Gastroesophageal sphincter (tissue), 4 donors: ENCODE data around the gene CCNC. TPM values are rescaled to one million over a fixed set of nuclear protein-coding genes. Genes with fewer than 3 reads are reported as not detected.

Experiments
- ATAC-seq: fragments of 150-250 bp; one replicate; pipeline ENCODE4 v1.9.1; 2016; ENCODE audit warnings: mild to moderate bottlenecking, moderate library complexity
- H3K27ac ChIP-seq, 4 donors: fragments of 200-600 bp; sonication (generic) in 3 of 4; 1 replicate in 3 of 4; 2 replicates in 1 of 4; pipeline ENCODE4 v1.5.1; 2016 to 2019
- H3K27me3 ChIP-seq: fragments of 200-600 bp; sonication (generic); one replicate; pipeline ENCODE4 v1.5.1; 2019
- H3K36me3 ChIP-seq, 2 donors: fragments of 200-600 bp; sonication (generic); one replicate each; pipeline ENCODE4 v1.5.1; 2019; ENCODE audit warnings: control low read depth in 1 of 2
- H3K4me1 ChIP-seq, 3 donors: fragments of 200-600 bp; sonication (generic); 1 replicate in 2 of 3; 2 replicates in 1 of 3; pipeline ENCODE4 v1.5.1; 2016 to 2019; ENCODE audit warnings: control low read depth in 2 of 3
- H3K4me3 ChIP-seq, 2 donors: fragments of 200-600 bp; sonication (generic); one replicate each; pipeline ENCODE4 v1.5.1; 2019; ENCODE audit warnings: mild to moderate bottlenecking in 1 of 2, moderate library complexity in 1 of 2
- H3K9me3 ChIP-seq, 3 donors: fragments of 200-600 bp; sonication (generic); one replicate each; pipeline ENCODE4 v1.5.1; 2017 to 2019; ENCODE audit warnings: control low read depth in 2 of 3
- CTCF ChIP-seq, 4 experiments: fragments of 200-600 bp in 2 of 4; fragments of 450-650 bp in 2 of 4; sonication (generic) in 1 of 4; IDR thresholded peaks; one replicate each; pipeline ENCODE4 v1.5.1; 2017 to 2019; ENCODE audit warnings: antibody characterized with exemption in 4 of 4, mild to moderate bottlenecking in 2 of 4, moderate library complexity in 2 of 4
- EP300 ChIP-seq: sonication (generic); formaldehyde crosslinking; IDR thresholded peaks from one replicate; pipeline ENCODE4 v1.6.1; 2017; ENCODE audit warnings: antibody characterized with exemption, mild to moderate bottlenecking
- POLR2A ChIP-seq, 2 donors: fragments of 450-650 bp; IDR thresholded peaks; one replicate each; pipeline ENCODE4 v1.6.1; 2017; ENCODE audit warnings: antibody characterized with exemption in 2 of 2, mild to moderate bottlenecking in 2 of 2, moderate library complexity in 1 of 2
- POLR2AphosphoS5 ChIP-seq: sonication (generic); formaldehyde crosslinking; IDR thresholded peaks from one replicate; pipeline ENCODE4 v1.6.1; 2017; ENCODE audit warnings: antibody characterized with exemption
- WGBS, 2 donors: methylation state at CpG; one replicate each; pipeline ENCODE4 v1.1.5; 2018; ENCODE audit warnings: low coverage in 1 of 2; 5-methylcytosine and 5-hydroxymethylcytosine counted together
- total RNA-seq, 4 donors: library from RNA; depleted of rRNA; stranded (reverse); fragments of >200 nt; gene quantifications; one replicate each; pipeline ENCODE4 v1.1.0, GENCODE V29; 2016

Gene CCNC
- total RNA-seq, 4 donors from 2014 or later, result 31.6 to 66.2 (median 40.4) TPM

DNA sequence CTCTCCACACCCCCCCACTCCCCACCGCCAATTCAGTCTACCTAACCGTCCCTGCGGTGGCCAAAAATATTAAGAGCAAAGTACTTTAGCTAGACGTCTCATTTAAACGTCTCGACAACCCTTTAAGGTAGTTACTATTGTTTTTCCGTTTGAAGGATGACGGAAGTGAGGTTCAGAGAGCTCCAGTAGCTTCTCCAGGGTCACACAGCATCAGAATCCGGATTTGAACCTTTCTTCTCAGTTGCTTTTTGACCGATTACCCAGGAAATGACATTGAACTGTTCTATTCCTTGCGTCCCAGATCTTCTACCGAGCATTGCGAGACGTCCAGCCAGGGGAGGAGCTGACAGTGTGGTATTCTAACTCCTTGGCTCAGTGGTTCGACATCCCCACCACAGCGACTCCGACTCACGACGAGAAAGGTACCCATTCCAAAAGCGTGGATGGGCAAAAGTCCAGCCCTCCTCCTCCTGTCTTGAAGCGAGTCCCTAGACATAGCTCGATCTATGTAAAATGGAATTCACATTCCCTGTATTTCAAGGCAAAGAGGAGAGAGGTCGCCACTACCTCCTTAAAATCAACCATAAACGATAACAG, 40.5 kb upstream of the CCNC start:
- H3K27me3 ChIP-seq, result peaks cover 100% of the 10 kb centered on the region
- no peak for ATAC-seq
- H3K4me1 ChIP-seq, result peaks cover 0 to 54% (median 17%) of the 10 kb centered on the region in 3 donors
- TF ChIP-seq CTCF (IDR thresholded peaks at IDR 0.05) (no peak), POLR2AphosphoS5 (no peak), EP300 (no peak), POLR2A (IDR thresholded peaks at IDR 0.05) (no peak)
- H3K27ac ChIP-seq, result no peak overlapping the region
- WGBS, 2 donors, result 0 to 6% methylated on average over 7 to 14 of the region's 24 CpGs
- no peaks in the 10 kb centered on the region for H3K36me3 ChIP-seq
- no peak overlapping the region for H3K4me3 ChIP-seq
- H3K9me3 ChIP-seq, result no peaks in the 10 kb centered on the region

DNA sequence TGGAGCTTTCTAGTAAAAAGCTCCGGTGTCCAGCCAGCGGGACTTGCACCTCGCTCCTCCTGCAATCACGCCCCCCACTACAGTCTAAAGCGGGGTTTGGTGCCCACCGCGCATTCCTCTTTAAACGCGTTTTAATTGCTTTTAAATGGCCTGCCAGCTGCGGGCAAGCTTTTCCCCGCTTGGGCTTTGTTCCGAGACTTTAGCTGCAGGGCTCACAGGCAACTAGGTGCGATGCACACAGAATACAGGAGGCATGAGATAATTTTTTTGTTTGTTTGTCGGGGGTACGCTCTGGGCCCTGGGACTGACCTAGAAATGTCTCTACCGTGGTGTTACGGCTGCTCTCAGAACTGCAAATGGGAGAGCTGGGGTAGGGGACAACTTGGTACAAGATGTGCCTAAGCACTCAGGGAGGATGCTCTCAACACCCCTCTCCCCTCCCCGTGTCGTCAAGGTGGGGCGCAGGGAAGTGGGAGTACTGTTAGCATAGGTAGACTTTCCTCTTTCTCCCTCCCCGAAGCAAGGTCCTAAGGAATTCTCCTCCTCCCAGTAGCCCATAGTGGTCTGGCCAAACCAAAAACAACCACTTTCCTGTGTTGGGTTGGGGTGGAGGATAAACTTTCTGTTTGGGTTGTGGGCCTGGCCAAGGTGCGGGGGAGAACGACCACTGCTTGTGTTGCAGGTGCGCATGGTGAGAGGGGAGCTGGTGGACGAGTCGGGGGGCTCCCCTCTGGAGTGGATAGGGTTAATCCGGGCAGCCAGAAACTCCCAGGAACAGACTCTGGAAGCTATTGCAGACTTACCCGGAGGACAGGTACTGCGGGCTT, 39.8 kb upstream of the CCNC start:
- no peak overlapping the region for H3K27ac ChIP-seq
- ATAC-seq, result no peak
- WGBS, 2 donors, result 0 to 3% methylated on average over 5 to 6 of the region's 29 CpGs
- no peak overlapping the region for H3K4me3 ChIP-seq
- H3K36me3 ChIP-seq, result no peaks in the 10 kb centered on the region
- H3K9me3 ChIP-seq, result no peaks in the 10 kb centered on the region
- TF ChIP-seq EP300 (no peak), CTCF (IDR thresholded peaks at IDR 0.05) (no peak), POLR2AphosphoS5 (no peak), POLR2A (IDR thresholded peaks at IDR 0.05) (no peak)
- H3K27me3 ChIP-seq, result peaks cover 100% of the 10 kb centered on the region
- H3K4me1 ChIP-seq, result peaks cover 0 to 54% (median 17%) of the 10 kb centered on the region in 3 donors

DNA sequence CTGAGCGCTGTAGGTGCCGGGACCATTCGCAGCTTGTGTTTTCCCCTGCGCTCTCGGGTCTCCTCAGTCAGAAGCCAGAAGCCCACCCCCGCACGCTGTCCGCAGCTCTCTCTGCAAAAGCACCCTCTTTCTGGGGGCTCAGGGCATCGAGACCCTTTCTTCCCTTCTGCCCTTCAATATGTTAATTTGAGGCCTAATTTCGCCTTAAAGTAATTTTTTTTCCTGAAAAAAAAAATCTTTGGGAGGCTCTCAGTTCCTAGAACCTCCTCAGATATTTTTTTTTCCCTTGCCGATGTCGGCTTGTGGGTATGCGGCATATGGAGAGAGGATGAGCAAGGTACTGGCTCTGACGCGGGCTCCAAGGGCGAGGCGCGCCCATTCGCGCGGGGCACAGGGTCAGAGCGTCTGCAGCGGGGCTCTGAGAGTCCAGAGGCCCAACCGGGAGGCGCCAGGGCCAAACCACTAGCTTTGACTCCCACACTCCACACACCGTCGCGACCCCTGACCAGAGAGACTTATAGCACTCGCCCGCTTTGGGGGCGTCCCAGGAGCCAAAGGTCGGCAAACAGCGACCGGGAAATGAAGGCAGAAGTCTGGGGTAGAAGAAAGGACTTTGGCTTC, 39.1 kb upstream of the CCNC start:
- Histone ChIP-seq H3K4me1 (peaks cover 0 to 55% (median 18%) of the 10 kb centered on the region in 3 donors), H3K27me3 (peaks cover 100% of the 10 kb centered on the region), H3K4me3 (no peak overlapping the region), H3K36me3 (no peaks in the 10 kb centered on the region), H3K9me3 (no peaks in the 10 kb centered on the region), H3K27ac (no peak overlapping the region)
- WGBS, 2 donors, result 0 to 20% methylated on average over 1 to 2 of the region's 34 CpGs
- ATAC-seq, result no peak
- TF ChIP-seq POLR2AphosphoS5 (no peak), CTCF (IDR thresholded peaks at IDR 0.05) (no peak), POLR2A (IDR thresholded peaks at IDR 0.05) (no peak), EP300 (no peak)

DNA sequence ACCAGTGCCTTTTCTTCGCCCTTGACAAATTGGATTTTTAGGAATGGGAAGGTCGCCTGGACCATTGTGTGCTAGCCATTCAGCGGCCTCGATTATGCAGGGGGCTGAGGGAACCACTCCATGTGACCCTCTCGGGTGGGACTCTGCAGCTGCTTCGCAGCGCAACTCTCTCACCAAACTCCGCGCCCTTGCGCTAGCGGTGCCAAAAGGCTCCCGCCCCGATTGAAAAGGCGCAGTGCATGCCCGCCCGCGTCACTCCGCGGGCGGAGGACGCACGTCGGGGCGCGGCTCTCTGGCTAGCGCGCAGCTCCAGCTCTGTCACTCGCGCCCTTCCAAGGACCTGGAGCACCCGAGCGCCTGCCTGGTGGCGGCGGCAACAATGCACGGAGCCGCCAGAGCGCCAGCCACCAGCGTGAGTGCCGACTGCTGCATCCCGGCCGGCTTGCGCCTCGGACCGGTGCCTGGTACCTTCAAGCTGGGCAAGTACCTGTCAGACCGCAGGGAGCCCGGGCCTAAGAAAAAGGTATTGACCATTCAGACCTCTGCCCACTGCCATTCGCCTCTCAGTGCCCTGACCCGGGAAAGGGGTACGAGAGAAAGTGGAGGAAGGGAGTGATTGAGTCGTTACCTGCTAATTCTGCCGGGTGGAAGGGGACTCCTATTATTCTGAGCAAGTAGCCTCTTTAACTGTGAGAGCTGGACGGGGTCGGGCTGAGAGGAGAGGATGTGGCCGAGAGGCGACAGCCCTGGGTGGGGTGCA, 38.4 kb upstream of the CCNC start, which contains the start of gene PRDM13:
Gene PRDM13 (plus strand): TSS at position 178 of the 760 bp plus-strand sequence. CDS start 202 bp downstream, at position 380.
- WGBS, 2 donors, result 3 to 4% methylated on average over 3 to 8 of the region's 54 CpGs
- no peaks in the 10 kb centered on the region for H3K36me3 ChIP-seq
- no peaks in the 10 kb centered on the region for H3K9me3 ChIP-seq
- TF ChIP-seq POLR2AphosphoS5 (no peak), EP300 (no peak), POLR2A (IDR thresholded peaks at IDR 0.05) (no peak), CTCF (IDR thresholded peaks at IDR 0.05) (no peak)
- H3K27ac ChIP-seq, result no peak within 1 kb of the TSS
- H3K4me1 ChIP-seq, result peaks cover 0 to 57% (median 18%) of the 10 kb centered on the region in 3 donors
- ATAC-seq, result no peak
- no peak within 1 kb of the TSS for H3K4me3 ChIP-seq
- H3K27me3 ChIP-seq, result peaks cover 100% of the 10 kb centered on the region
